NCI-H510A (cell line): ENCODE results near the gene PDF.
A peak's percentile ranks its signal among the peaks of the same experiment; 100 is the strongest.
"Not testable (repeated sequence)": the region's sequence is repeated elsewhere in the genome, so short reads cannot be mapped to it uniquely, and the experiment has no call there.

Experiments
- DNase-seq: peaks from one replicate; lab custom pipeline; 2025; lab: John Stamatoyannopoulos, UW

The PDF gene

GRCh38 chr16:69316595-69317034, 13.8 kb downstream of the PDF start:
- DNase-seq: no peak

DNA sequence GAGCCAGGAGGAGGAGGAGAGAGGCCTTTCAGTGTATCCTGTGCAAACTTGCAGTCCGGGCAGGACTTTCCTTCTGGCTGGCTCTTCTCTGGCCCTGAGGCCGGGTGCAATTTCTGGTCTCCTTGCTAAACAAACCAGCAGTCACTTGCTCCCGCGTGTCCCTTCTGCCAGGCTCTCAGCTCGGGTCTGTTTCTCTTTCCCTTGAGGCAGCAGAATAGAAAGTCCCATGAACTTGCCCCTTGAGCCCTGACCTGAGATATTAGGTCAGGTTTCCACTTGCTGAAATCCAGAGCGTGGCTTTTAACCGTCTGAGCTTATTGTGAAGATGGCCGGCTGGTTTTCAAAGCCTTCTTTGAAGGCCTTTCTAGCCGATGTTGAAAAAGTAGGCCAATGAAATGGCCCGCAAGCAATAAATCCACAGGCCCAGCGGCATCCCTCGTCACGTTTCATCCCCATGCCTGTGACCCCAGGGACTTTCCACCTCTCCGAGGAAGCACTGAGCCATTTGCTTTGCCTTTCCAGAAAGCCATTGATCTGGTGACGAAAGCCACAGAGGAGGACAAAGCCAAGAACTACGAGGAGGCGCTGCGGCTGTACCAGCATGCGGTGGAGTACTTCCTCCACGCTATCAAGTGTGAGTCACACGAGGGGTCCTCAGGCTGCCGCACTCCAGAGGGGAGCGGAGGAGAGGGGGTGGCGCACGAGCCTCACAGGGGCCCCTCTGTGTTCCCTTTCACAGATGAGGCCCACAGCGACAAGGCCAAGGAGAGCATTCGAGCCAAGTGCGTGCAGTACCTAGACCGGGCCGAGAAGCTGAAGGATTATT, 14.7 kb downstream of the PDF start:
- DNase-seq: no peak

DNA sequence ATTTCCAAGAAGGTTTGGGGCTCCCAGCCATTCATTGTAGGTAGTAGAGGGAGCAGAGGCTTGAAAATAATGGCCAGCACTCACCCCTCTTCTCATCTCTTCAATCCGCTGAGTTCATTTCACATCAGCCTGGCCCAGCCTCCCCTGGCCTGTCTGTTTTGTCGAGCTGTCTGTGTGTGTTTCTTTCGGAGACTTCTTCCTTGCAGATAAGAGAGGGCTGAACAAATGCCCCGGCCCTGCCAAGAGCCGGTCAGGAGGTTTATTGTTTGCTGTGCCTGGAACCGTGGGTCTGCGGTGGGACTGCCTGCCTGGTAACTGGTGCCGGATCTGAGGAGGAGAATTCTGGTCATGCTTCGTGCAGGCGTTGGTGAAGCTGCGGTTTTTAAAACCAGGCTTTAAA, 15.9 kb downstream of the PDF start:
- DNase-seq: no peak

DNA sequence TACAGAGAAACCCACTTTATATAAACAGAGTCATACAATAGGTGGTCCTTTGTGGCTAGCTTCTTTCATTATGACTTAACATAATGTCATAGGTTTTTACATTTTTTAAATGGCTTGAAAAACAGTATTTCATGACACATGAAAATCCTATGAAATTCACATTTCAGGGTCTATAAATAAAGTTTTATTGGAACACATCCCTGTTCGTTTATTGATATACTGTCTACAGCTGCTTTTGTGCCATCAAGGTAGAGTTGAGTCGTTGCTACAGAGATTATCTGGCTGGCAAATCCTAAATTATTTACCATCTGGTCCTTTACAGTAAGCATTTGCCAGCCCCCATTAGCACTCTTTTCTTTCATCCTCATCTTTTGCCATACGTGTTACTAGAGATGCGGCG, 16.9 kb downstream of the PDF start:
- no peak for DNase-seq

GRCh38 chr16:69311533-69312387, 18.6 kb downstream of the PDF start:
- no peak for DNase-seq

DNA sequence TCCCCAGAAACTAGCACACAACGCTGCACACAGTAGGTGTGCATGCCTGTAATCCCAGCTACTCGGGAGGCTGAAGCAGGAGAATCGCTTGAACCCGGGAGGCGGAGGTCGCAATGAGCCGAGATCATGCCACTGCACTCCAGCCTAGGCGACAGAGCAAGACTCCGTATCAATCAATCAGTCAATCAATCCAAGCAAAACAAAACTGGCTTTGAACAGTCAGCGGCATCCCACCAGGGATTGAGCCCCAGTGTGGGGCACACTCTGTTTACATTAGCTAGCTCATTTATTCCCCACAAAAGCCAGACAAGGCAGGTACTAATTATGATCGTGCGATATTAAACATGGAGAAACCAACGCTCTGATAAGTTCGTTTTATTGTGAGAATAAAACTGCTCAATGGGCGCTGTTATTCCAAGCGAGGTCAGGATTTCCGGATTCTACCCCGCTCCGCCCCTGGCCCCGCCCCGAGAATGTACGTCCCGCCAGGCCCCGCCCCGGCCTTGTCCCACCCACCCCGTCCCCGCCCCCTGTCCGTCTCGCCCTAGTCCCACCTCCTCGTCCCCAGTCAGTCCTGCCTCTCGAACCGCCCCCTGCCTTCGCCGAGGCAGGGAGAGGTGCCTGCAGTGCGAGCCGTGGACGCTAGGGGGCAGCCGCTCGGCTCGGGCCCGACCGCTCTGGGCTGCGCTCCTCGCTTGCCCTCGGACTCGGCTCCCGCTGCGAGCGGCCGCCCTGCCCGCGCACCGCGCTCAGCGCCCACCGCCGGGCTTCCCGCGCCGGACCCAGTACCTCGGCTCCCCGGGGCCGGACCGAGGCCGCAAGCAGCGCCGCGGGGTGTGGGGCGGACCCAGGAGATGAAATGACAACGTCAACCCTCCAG, 19.5 kb downstream of the PDF start, which contains the start of gene VPS4A:
TSS of gene VPS4A (plus strand) at position 698 of the 880 bp plus-strand sequence. CDS start at position 860, 162 bp downstream.
- peak; percentile 82 for DNase-seq

DNA sequence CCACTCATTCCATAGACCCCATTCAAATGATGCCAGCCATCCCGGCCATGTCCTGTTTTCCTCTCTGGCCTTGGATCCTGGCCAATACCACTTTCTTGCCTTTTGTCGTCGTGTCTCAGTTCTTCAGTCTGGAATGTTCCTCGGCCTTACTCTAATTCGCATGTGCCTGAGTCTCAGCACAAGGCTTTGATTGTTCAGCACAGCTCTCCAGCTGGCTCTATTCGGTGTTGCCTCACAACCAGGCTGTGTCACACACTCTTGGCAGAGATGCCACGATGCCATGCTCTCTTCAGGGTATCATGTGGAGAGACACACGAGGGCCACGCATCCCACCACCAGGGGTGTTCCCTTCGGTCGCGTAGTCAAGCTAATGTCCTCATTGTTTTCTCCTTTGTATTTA, 21.1 kb downstream of the PDF start:
- no peak for DNase-seq

DNA sequence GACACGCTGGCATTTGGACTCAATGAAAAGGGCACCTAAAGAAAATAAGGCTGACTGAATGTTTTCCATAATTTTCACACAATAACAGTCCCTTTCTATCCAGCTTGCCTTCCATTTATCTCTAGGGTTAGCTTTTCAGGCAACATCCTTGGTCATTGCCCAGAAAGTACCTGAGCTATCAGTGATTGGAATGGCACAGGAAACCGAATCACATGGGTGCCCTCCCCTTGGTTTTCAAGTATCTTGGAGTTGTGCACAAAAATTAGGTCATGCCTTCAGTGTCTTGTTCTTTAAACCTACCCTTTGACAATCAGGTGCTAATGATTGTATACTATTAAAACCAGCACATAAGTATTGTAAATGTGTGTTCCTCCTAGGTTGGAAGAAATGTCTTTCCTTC, 22.5 kb downstream of the PDF start:
- no peak for DNase-seq

DNA sequence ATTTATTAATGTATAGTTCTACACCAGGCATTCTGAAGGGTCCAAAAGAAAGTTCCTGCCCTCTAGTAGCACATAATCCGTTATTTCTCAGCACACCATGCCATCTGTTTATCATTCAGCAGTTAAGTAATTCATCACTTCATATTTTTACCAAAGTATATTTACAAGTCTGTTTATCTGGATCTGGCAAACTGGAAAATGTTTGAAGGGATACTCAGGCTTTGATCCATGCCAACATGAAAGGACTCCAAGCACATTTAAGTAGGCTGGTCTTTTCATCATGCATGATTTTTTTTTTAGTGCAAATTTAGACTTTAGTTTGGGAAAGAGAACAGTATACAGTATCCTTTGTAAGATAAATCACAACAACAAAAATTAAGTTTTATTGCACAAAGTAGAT, 23.3 kb downstream of the PDF start:
- no peak for DNase-seq

GRCh38 chr16:69306031-69306430, 24.4 kb downstream of the PDF start:
- DNase-seq: no peak

- DNase-seq: no peak
These were observed 28.1 kb downstream of the PDF start for GRCh38 chr16:69302301-69302700.

DNA sequence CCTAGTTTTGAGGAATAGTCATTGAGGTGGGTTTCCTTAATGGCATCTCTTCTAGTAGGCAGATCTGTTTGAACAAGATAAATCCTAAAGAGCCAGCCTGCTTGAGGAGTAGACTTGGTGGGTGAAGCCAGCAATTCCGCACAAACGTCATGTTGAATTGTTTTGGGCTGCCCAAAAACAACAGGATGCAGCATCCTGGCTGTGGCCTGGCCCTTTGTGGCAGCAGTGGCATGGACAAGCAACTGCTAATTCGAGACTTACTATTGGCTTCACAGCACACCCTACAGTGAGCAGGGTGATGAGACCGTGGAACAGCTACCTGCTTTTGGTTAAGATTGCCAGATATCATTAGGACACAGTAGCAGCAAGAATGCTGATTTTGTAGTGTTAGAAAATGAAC, 28.5 kb downstream of the PDF start:
- no peak for DNase-seq

- no peak for DNase-seq
These were observed 29.2 kb downstream of the PDF start for GRCh38 chr16:69301187-69301586.

- no peak for DNase-seq
These were observed 32.1 kb downstream of the PDF start for GRCh38 chr16:69298261-69298660.

DNA sequence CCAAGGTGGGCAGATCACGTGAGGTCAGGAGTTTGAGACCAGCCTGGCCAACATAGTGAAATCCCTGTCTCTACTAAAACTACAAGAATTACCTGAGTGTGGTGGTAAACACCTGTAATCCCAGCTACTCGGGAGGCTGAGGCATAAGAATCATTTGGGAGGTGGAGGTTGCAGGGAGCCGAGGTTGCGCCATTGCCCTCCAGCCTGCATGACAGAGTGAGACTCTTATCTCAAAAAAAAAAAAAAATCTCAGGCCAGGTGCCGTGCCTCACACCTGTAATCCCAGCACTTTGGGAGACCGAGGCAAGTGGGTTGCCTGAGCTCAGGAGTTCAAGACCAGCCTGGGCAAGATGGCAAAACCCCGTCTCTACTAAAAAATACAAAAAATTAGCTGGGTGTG, 33.6 kb downstream of the PDF start:
- DNase-seq: not testable (repeated sequence)

DNA sequence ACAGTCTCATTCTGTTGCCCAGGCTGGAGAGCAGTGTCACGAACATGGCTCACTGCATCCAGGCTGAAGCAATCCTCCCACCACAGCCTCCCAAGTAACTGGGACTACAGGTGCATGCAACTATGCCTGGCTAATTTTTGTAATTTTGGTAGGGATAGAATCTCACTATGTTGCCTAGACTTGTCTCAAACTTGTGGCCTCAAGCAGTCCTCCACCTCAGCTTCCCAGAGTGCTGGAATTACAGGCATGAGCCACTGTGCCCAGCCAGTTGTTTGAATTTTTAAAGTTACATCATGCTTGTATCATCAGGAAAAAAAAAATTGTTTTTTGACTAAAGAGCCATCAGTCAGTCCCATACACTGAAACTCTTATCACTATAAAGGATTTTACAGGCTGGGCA, 36.3 kb downstream of the PDF start:
- no peak for DNase-seq

- DNase-seq: no peak
These were observed 37.0 kb downstream of the PDF start for GRCh38 chr16:69293401-69293800.

DNA sequence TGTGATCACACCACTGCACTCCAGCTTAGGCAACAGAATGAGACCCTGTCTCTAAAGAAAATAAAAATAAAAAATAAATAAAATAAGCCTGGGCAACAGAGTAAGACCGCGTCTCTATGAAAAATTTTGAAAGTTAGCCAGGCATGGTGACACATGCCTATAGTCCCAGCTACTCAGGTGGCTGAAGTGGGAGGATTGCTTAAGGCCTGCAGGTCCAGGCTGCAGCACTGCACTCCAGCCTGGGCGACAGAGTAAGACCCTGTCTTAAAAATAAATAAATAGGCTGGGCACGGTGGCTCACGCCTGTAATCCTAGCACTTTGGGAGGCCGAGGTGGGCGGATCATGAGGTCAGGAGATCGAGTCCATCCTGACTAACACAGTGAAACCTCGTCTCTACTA, 38.7 kb downstream of the PDF start:
- DNase-seq: not testable (repeated sequence)

GRCh38 chr16:69286941-69287713, 43.3 kb downstream of the PDF start:
- DNase-seq: no peak

- DNase-seq: no peak
These were observed 45.1 kb downstream of the PDF start for GRCh38 chr16:69285240-69285639.

- no peak for DNase-seq
These were observed 46.5 kb downstream of the PDF start for GRCh38 chr16:69283851-69284250.
